Measurements from ENCODE around the gene MBD3. TPM values are rescaled to one million over a fixed set of nuclear protein-coding genes. Genes with fewer than 3 reads are reported as not detected.
A peak's percentile ranks its signal among the peaks of the same experiment; 100 is the strongest.
"Not testable (repeated sequence)": the region's sequence is repeated elsewhere in the genome, so short reads cannot be mapped to it uniquely, and the experiment has no call there.

MBD3 gene
- 10 to 100 TPM; 34.3 to 35.2 TPM for total RNA-seq
- polyA plus RNA-seq (2013, experiment 1 of 2): 39.1 TPM
- polyA plus RNA-seq (2013, experiment 2 of 2): 39.7 TPM
- 16.3 to 144 (median 46.6) reads per million in 172 experiments for total RNA-seq

DNA sequence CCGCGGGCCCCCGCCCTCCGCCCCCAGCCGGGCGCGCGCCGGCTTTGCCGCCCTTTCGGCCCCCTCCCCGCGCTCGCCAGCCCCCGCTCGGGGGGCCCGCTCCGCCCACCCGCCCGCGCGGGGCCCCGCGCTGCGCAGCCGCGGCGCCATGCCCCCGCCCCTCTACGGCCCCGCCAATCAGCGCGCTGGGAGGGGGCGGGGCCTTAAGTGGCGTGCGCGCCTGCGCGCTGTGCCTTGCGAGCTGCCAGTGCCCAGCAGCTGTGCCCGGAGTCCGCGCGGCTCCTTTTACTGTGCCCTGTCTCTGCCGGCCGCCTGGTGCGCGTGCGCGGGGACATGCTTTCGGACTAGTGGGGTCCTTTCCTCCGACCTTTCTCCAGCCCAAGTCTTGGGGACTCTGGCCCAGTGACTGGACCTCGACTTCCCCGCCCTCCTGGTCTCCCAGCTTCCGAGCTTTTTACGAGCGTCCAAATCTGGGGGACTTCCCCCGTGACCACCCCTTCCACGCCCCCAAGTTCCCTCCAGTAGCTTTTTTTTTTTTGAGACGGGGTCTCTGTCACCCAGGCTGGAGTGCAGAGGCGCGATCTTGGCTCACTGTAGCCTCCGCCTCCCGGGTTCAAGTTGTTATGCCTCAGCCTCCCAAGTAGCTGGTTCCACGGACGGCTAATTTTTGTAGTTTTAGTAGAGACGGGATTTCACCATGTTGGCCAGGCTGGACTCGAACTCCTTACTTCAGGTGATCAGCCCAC is at the start of gene MBD3:
MBD3 (minus strand) TSS at position 111 of the 746 bp plus-strand sequence. CDS start 234 bp downstream, outside the sequence.
- Histone ChIP-seq H3K36me3 (ENCODE audit: insufficient read depth, low read length) (peaks cover 18% of the 10 kb centered on the region), H3K4me3 (ENCODE audit: low read length) (peak within 1 kb of the TSS; percentile 88), H3K27ac (ENCODE audit: low read depth in 1 of 2, low read length in 2 of 2) (peak within 1 kb of the TSS; percentile 87), H3K4me1 (ENCODE audit: insufficient read depth, low read length) (peaks cover 33% of the 10 kb centered on the region), H3K27me3 (ENCODE audit: control insufficient read depth in 1 of 2, insufficient read depth in 2 of 2, low read length in 2 of 2) (no peaks in the 10 kb centered on the region), H3K9me3 (ENCODE audit: control insufficient read depth in 1 of 2, insufficient read depth in 1 of 2, low read length in 2 of 2) (no peaks in the 10 kb centered on the region)
- H3K4me3 Mint-ChIP-seq: peak within 1 kb of the TSS; percentile 94
- peaks cover 26% of the 10 kb centered on the region for H3K36me3 Mint-ChIP-seq (ENCODE audit: low read depth)
- ChIA-PET CTCF (interaction anchor here (1.2 to 1.8 kb wide), 3 partner anchors 13 to 58 kb away, joined by 3 to 10 read pairs (median 8); no protein-coding TSS in a partner anchor), POLR2A (interaction anchor here (0.6 to 3.0 kb wide), 16 partner anchors 9 to 1111 kb away, joined by 3 to 49 read pairs (median 3); partner anchors contain the start of genes FAM174C, REEP6, TCF3 and UQCR11)
- no peaks in the 10 kb centered on the region for H3K27me3 Mint-ChIP-seq
- peak; percentile 72 to 96 (median 86) for DNase-seq
- peaks cover 21% of the 10 kb centered on the region for H3K4me1 Mint-ChIP-seq (ENCODE audit: low read depth)
- intact Hi-C loops (cut with DNase I, micrococcal nuclease): loop anchor here in 1 of 2 experiments (1.0 to 2.0 kb wide), 3 partner anchors 12 to 220 kb away; partner anchors contain the start of genes ATP8B3, TCF3 and UQCR11
- peak; percentile 84 for ATAC-seq (ENCODE audit: poor library complexity)
- H3K9me3 Mint-ChIP-seq: no peaks in the 10 kb centered on the region
- H3K27ac Mint-ChIP-seq: peak within 1 kb of the TSS; percentile 80
- TF ChIP-seq CTCF (IDR thresholded peaks at IDR 0.05): no peak

DNA sequence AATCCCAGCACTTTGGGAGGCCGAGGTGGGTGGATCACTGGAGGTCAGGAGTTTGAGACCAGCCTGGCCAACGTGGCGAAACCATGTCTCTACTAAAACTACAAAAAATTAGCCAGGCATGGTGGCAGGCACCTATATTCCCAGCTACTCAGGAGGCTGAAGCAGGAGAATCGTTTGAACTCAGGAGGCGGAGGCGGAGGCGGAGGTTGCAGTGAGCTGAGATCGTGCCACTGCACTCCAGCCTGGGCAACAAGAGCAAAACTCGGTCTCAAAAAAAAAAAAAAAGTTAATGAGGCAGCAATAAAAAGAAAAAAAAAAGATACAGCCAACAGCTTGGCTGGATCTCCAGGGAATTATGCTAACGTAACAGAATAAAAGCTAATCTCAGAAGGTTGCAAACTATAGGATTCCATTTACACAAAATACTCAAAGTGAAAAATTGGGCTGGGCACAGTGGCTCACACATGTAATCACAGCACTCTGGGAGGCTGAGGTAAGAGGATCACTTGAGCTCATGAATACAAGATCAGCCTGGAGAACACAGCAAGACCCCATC is 48.3 kb upstream of the MBD3 start:
- H3K4me1 ChIP-seq (ENCODE audit: insufficient read depth, low read length); H3K27me3 ChIP-seq (ENCODE audit: control insufficient read depth in 1 of 2, insufficient read depth in 2 of 2, low read length in 2 of 2); CTCF ChIA-PET; H3K4me1 Mint-ChIP-seq (ENCODE audit: low read depth); ATAC-seq (ENCODE audit: poor library complexity); H3K4me3 Mint-ChIP-seq; DNase-seq; H3K27ac ChIP-seq (ENCODE audit: low read depth in 1 of 2, low read length in 2 of 2); intact Hi-C loops (cut with DNase I, micrococcal nuclease); H3K4me3 ChIP-seq (ENCODE audit: low read length); H3K9me3 ChIP-seq (ENCODE audit: control insufficient read depth in 1 of 2, insufficient read depth in 1 of 2, low read length in 2 of 2); H3K9me3 Mint-ChIP-seq; H3K27me3 Mint-ChIP-seq; H3K27ac Mint-ChIP-seq: not testable (repeated sequence)
- H3K36me3 Mint-ChIP-seq (ENCODE audit: low read depth): peaks cover 55% of the 10 kb centered on the region
- POLR2A ChIA-PET: interaction anchor here (0.8 to 1.0 kb wide), 2 partner anchors 12 to 35 kb away, joined by 3 read pairs; partner anchors contain the start of gene TCF3
- H3K36me3 ChIP-seq (ENCODE audit: insufficient read depth, low read length): peaks cover 53% of the 10 kb centered on the region

DNA sequence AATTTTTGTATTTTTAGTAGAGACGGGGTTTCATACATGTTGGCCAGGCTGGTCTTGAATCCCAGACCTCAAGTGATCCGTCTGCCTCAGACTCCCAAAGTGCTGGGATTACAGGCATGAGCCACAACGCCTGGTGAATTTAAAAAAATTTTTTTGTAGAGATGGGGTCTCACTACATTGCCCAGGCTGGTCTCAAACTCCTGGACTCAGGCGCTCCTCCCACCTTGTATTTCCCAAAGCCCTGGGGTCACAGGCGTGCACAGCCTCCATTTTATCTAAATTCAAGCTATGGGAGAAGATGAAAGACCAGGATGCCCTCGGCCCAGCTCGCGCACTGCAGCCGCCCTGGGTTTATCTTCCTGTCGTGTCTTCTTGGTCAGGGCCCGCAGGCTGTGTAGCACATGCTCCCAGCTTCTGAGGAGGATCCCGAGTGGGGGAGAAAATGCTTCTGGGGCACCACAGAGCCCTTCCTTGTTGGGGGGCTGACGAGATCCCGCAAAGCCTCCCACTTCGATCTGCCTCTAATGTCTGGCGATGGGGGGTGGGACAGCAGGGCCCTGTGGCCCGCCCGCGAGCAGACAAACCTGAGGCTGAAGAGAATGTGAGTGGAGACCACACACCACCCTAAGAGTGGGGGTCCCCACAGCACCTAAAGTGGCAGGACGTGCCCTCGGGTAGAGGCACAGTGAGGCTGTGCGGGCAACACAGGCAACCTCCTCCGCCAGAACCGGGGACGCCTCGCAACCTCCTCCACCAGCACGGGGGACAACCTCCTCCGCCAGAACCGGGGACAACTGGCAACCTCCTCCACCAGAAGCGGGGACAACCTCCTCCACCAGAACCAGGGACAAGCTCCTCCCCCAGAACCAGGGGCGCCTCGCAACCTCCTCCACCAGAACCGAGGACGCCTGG is 43.9 kb upstream of the MBD3 start:
- Mint-ChIP-seq H3K27ac (no peak overlapping the region), H3K27me3 (no peaks in the 10 kb centered on the region), H3K4me3 (no peak overlapping the region)

More for the DNA sequence above, 43.9 kb upstream of the MBD3 start:
- no peak overlapping the region for H3K27ac ChIP-seq (ENCODE audit: low read depth in 1 of 2, low read length in 2 of 2)
- no peak for TF ChIP-seq CTCF (IDR thresholded peaks at IDR 0.05)
- ATAC-seq (ENCODE audit: poor library complexity) (no peak), DNase-seq (no peak)
- ChIA-PET POLR2A (no interaction called here), CTCF (no interaction called here)
- H3K4me1 ChIP-seq (ENCODE audit: insufficient read depth, low read length): no peaks in the 10 kb centered on the region
- H3K4me1 Mint-ChIP-seq (ENCODE audit: low read depth): no peaks in the 10 kb centered on the region
- H3K9me3 Mint-ChIP-seq: no peaks in the 10 kb centered on the region
- peaks cover 42% of the 10 kb centered on the region for H3K36me3 ChIP-seq (ENCODE audit: insufficient read depth, low read length)
- no peak overlapping the region for H3K4me3 ChIP-seq (ENCODE audit: low read length)
- H3K27me3 ChIP-seq (ENCODE audit: control insufficient read depth in 1 of 2, insufficient read depth in 2 of 2, low read length in 2 of 2): no peaks in the 10 kb centered on the region
- intact Hi-C loops (cut with DNase I, micrococcal nuclease): no loop called here
- H3K9me3 ChIP-seq (ENCODE audit: control insufficient read depth in 1 of 2, insufficient read depth in 1 of 2, low read length in 2 of 2): peaks cover 0 to 6% of the 10 kb centered on the region in 2 experiments
- H3K36me3 Mint-ChIP-seq (ENCODE audit: low read depth): peaks cover 47% of the 10 kb centered on the region
